Middle frontal gyrus (tissue), 1 donor: ENCODE results near the gene CMTM3.
"Not testable (repeated sequence)": the region's sequence is repeated elsewhere in the genome, so short reads cannot be mapped to it uniquely, and the experiment has no call there.

ENCODE experiments used
- DNase-seq: peaks from one replicate; pipeline ENCODE4 v3.0.0-alpha.2; 2015; ENCODE audit warnings: low spot score; ENCODE audit errors: extremely low spot score

CMTM3 gene

GRCh38 chr16:66660422-66661209 lies 56.1 kb downstream of the CMTM3 start:
- DNase-seq, result peak; percentile 20

GRCh38 chr16:66661210-66661560 lies 56.7 kb downstream of the CMTM3 start:
- no peak for DNase-seq

DNA sequence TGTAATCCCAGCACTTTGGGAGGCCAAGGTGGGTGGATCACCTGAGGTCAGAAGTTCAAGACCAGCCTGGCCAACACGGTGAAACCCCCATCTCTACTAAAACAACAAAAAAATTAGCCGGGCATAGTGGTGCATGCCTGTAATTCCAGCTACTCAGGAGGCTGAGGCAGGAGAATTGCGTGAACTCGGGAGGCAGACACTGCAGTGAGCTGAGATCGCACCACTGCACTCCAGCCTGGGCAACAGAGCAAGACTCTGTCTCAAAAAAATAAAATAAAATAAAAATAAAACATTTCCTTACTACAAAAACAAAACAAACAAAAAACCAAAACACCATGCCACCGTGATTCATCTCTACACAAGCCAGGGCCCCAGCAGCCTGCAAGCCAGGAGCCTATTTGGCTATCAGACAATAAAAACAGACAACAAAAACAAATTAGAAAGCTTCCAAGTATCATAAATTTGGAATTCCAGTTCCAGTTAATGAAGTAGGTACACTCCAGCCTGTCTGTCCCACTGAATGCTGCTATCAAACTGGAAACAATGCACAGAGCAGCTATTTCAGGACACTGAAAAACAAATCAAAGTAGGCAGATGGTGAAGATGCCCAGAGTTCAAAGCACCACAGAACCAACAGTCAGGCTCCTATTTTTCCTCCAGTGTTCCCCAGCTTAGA lies 57.3 kb downstream of the CMTM3 start:
- DNase-seq, result not testable (repeated sequence)

- DNase-seq, result peak; percentile 24
Measured at GRCh38 chr16:66662445-66663194, 58.1 kb downstream of the CMTM3 start.
